HG02588 (cell line): ENCODE data around the gene WDR4.
"Not testable (repeated sequence)": the region's sequence is repeated elsewhere in the genome, so short reads cannot be mapped to it uniquely, and the experiment has no call there.

Source experiments
- ATAC-seq: cut with Tn5 transposase; IDR thresholded peaks from one replicate; pipeline ENCODE4 v1.9.1; 2021; ENCODE audit warnings: mild to moderate bottlenecking, moderate library complexity; ENCODE audit not compliant: unreplicated experiment

WDR4 gene, protein sequence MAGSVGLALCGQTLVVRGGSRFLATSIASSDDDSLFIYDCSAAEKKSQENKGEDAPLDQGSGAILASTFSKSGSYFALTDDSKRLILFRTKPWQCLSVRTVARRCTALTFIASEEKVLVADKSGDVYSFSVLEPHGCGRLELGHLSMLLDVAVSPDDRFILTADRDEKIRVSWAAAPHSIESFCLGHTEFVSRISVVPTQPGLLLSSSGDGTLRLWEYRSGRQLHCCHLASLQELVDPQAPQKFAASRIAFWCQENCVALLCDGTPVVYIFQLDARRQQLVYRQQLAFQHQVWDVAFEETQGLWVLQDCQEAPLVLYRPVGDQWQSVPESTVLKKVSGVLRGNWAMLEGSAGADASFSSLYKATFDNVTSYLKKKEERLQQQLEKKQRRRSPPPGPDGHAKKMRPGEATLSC

DNA sequence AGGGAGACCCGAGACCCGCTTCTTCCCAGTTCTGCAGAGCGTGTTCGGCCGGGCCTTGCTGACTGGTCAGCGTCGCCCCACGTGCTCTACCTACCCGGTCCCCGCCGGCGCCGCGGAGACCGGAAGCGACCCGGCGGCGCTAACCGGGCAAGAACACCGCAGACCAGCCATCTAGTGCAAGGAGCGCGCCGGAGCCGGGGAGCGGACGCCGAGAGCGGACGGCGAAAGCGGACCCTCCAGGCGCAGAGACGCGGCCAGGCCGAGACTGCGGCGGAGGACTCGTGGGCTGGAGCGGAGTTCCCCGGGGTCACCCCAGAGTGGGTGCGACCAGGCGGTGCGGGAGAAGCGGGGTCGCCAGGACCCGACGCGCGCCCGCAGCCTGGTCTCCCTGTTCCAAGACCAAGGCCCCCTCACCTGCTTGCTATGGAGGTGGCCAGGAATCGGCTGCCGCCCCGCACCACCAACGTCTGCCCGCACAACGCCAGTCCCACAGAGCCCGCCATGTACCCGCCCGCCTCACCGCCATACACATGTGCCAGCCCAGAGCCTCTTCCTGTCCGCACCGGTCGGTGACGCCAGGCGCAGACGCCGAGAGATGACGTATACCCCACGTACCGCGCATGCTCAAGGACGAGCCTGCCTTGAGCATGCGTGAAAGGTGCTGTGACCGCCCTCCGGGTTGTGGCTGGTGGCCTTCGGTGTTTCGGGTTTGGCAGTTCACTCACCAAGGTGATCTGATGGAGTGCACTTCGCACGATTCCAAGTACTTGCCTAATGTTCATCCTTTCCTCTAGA lies at the start of gene WDR4:
TSS of gene WDR4 (minus strand) at position 547 of the 795 bp plus-strand sequence. CDS start at position 503, 44 bp downstream.
- ATAC-seq = peak; percentile 87

DNA sequence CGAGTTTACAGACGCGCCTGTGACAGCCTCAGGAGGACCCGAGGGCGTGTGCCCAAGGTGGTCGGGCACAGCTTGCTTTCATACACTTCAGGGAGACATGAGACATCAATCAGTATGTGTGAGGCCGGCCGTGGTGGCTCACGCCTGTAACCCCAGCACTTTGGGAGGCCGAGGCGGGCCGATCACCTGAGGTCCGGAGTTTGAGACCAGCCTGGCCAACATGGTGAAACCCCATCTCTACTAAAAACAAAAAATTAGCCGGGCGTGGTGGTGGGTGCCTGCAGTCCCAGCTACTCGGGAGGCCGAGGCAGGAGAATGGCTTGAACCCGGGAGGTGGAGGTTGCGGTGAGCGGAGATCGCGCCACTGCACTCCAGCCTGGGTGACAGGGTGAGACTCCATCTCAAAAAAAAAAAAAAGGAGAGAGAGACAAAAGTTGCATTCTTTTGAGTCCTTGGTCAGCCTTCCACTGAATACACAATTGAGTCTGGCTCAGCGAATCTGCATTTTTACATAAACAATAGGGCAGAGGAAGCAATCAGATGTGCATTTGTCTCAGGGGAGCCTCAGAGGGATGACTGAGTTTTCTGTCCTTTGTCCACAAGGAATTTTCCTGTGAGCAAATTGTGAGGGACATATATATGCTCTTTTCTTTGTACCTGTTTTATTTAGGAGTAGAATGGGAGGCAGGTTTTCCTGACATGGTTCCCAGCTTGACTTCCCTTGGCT lies 48.3 kb upstream of the WDR4 start:
- ATAC-seq = not testable (repeated sequence)

DNA sequence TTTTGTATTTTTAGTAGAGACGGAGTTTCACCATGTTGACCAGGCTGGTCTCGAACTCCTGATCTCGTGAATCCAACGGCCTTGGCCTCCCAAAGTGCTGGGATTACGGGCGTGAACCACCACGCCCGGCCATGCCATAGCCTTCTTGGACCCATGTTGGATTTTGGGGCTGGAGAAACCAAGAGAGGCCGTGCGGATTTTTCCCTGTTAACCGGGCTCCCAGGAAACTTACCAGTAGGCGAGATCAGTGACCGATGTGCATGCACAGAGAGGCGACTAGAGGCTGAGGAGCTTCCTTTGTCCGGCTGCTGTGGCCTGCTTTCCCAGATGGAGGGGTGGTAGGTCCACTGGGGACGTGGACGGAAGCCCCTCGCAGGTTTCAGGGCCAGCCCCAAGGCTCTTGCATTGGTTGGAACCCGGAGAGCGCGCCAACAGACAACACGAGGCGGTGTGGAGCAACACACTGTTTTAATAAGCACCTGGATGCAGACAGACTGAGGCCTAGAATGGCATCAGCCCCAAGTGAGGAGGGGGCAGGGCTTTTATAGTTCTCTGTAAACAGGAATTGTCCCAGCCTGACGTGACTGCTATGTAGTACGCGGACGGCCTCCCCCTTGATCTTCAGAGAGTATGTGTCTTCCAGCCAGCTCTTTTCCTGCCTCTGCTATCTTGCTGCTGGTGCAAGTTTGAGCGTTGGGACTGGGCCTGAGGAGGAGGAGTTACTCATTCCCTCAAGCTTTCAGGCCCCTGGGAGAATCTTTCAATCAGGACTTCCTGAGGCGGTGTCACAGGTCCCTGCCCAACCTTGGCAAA lies 46.0 kb upstream of the WDR4 start, which contains the start of gene ERVH48-1:
TSS of gene ERVH48-1 (minus strand) at position 517 of the 813 bp plus-strand sequence. CDS start 6,624 bp downstream, outside the sequence.
- ATAC-seq = no peak

DNA sequence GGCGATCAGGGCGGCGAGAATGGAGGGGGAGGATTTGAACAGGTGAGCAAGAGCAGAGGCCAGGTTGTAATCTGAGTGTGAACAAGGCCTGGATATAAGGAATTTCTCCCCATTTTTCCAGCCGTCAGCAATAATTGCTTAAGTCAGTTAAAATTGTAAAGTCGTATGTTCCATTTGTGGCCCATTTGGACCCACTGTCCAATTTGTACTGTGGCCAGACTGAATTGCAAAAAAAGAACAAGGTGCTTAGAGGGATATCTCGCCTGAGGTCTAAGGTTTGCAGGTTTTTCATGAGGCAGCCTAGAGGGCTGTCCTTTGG lies 45.1 kb upstream of the WDR4 start:
- no peak for ATAC-seq

DNA sequence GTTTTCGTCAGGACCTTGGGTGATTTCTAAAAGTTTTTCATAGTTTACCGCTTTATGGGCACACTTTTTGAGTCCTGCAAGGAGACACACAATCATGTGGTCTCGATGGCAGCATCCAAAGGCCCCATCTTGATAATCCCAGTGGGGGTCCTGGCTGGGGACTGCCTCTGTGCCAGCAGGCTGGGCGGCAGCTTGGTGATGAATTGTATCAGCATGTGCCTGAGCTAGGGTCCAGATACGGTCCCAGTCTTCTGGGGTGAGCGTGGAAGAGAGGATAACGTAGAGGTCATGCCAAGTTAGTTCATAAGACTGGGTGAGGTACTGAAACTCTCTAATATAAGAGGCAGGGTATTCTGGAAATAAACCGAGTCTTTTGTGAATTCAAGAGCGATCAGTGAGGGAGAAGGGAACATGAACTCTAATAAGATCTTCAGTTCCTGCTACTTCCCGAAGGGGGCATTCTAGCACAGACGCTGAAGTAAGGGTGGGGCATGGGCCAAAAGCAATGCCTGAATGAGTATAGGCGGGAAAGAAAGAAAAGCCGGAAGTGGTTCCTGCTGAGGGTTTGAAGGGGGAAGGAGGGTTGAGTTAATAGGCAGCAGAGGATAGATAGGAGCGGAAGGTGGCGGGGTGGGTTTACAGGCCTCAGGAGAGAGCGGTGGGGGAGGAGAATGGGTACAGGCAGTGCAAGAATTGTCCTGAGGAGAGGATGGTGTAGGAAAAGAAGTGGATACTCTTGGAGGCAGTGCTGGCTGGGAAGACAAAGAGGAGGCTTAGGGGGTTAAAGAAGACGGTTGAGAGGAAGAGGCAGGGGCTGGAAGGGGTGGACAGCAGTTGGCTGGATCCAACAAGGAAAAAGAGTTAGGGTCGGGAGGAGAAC lies 44.5 kb upstream of the WDR4 start:
- ATAC-seq = no peak

DNA sequence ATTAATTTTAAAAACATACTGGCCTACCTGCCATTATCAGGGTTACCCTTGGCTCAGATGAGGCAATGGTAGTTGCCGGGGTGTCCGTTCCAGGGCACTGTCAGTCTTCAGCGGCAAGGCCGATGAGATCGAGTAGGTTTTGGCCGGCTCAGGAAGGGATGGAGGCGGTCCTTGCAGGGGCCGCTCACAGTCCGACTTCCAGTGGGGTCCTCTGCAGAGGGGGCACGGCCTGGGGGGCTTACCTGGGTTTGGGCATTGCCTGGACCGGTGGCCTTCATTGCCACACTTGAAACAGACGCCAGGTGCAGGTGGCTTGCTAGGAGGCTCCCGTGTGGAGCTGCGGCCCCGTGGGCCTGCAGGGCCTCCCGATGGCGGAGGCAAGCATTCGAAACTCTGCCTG lies 43.6 kb upstream of the WDR4 start:
- ATAC-seq = no peak

DNA sequence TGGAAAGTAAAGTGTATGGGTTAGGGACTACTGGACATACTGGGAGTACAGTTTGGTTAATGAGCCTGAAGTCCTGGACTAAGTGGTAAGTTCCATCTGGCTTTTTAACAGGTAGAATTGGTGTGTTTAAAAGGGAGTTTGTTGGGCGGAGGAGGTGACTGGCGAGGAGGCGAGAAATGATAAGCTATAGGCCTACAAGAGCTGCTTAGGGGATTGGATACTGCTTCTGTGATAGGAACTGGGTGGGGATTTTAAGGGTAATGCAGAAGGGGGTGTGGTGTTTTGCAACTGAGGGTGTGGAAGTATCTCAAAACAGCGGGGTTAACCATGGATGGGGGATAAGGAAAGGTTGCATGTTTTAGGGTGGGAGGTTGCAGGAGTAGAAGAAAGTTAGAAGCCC lies 42.6 kb upstream of the WDR4 start:
- ATAC-seq = no peak

DNA sequence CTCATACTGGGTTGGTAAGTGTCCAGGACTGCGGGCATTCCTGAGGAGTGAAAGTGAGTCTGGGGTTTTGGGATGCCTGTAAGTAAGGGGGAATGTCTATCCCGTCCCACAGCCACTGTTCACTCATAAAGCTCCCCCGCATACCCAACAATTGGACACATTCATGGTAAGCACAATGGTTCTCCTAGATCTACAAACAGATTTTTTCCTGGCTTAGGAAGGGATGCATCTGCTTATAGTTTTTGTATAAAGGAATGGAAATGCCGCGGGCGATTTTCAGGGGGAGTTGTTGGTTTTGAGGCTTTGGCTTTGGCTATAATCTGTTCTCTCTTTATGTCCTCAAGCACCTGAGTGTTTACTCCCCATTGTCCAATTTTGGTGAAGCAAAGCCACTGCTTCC lies 39.0 kb upstream of the WDR4 start:
- no peak for ATAC-seq

DNA sequence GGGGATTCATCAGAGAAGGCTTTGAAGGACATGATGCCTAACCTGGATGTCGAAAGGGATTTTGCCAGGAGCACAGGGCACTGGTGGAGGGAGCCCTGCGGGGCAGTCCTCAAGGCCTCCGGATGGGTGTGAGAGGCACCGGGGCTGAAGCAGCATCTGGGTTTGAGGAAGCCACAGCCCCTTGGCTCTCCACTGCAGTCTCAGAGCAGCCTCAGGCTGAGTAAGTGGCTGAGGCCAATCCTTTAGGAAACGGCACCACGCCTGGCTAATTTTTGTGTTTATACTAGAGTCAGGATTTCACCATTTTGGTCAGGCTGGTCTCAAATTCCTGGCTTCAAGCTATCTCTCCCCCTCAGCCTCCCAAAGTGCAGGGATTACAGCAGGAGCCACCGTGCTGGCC lies 34.1 kb upstream of the WDR4 start:
- ATAC-seq = no peak

DNA sequence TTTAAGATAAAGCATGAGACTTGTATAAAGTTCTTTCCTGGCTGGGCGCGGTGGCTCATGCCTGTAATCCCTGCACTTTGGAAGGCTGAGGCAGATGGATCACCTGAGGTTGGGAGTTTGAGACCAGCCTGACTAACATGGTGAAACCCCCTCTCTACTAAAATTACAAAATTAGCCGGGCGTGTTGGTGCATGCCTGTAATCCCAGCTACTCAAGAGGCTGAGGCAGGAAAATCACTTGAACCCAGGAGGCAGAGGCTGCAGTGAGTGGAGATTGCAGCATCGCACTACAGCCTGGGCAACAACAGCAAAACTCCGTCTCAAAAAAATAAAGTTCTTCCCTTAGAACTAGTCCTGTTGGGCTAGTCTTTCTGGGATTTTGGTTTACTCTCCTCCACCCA lies 32.6 kb upstream of the WDR4 start:
- ATAC-seq = not testable (repeated sequence)

DNA sequence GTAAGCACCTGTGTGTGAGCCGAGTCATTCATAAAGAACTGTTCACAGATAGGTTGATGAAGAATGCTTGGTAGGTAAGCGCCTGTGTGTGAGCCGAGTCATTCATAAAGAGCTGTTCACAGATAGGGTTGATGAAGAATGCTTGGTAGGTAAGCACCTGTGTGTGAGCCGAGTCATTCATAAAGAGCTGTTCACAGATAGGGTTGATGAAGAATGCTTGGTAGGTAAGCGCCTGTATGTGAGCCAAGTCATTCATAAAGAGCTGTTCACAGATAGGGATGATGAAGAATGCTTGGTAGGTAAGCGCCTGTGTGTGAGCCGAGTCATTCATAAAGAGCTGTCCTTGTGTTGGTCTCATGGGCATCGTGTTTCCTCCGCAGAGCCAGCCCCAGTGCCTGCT lies 29.1 kb upstream of the WDR4 start:
- ATAC-seq = not testable (repeated sequence)

DNA sequence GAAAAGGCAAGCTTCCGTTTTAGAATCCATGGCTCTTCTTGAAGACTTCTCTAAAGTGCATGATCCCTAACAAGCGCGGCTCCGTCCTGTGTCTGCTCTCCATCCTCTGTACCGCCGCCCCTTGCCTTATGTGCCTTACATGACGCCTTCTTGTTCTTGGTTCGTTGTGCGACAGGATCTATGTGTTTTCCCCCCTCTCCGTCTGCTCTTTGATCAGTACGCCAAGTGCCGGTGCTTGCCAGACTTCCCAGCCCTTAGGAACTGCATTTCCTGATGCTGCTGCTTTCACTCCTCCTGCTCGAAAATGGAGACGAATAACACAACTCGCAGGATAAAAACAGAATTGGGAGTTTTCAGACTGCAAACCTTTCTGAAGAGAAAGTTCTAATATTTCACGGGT lies 26.9 kb upstream of the WDR4 start:
- no peak for ATAC-seq

DNA sequence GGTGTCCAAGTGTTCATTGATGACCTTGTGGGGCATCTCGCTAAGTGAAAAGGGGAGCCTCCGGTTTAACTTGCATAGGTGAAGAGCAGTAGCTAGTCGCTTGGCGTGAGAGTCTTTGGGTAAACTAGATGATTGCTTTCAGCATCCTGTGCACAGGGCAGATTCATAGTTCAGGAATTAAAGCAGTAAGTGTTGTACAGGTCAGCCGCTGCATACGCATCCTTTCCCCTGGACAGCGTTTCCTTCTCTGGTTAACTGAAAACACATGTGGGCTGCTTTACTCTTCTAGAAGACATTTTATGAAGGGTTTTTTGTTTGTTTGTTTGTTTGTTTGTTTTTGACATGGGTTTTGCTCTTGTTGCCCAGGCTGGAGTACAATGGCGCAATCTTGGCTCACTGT lies 25.9 kb upstream of the WDR4 start:
- no peak for ATAC-seq

DNA sequence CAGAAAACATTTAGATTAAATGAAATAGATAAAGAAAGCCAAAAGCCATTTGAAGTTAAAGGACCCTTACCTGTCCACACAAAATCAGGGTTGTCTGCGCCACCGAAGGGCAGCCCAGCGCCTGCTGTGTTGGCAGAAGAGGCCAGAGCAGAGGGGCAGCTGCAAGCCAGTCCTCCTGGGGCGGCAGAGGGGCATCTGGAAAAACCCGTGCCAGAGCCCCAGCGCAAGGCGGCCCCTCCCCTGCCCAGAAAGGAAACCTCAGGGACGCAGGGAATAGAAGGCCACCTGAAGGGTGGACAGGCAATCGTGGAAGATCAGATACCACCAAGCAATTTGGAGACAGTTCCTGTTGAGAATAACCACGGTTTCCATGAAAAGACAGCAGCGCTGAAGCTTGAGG lies 24.5 kb upstream of the WDR4 start:
- ATAC-seq = no peak

DNA sequence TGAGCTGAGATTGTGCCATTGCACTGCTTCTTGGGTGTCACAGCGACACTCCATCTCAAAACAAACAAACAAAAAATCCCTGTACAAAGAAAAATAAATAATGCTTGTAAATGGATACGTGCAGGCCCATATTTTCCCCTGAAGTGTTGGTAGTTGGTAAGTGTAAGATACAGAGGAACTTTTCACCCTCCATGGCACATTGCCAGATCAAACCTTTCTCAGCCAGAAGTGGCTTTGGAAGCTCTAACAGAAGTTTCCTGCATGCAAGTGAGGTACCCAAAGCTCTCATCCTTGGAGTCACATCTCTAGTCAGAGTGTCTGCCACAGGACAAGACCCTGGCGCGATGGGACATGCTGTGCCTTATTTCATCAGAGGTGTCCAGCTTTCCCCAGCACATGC lies 21.1 kb upstream of the WDR4 start:
- ATAC-seq = no peak

DNA sequence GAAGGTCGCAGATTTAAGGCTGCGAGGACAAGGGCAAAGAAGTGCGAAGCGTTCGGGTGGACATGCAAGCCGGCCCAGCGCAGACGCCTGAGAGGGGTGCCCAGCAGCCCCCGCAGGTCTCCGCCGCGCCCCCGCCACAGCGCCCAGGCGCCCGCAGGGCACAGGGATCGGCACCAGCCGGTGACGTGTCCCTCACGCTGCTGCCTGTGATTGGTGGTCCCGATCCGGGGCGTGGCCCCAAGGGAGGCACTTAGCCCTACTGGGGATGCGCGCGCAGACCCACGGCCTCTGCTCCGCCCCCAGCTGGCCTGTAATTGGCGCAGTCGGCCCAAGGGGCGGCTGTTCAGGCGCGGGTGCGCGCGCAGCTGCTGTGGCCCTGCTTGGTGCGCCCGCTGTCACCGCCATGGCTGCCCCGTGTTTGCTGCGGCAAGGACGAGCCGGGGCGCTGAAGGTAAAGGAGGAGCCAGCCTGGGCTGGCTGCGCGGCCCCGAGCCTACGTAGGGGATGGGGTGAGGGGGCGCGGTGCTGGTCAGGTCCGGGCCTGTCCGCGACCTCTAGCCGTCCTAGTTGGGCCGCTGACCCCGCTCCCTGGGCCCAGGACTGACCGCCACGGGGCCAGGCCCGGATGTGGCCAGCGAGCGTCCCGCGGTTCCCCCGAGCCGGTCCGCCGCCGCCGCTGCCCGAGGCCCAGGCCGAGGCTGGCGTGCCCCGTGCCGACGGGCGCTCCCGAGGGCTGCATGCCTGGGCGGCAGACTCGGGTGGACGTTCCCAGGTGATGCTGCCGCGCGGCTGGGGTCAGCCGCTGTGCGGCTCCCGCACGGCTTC lies 13.8 kb upstream of the WDR4 start, which contains the start of gene NDUFV3:
TSS of gene NDUFV3 (plus strand) at position 379 of the 825 bp plus-strand sequence. CDS start at position 404, 25 bp downstream.
- peak; percentile 92 for ATAC-seq

DNA sequence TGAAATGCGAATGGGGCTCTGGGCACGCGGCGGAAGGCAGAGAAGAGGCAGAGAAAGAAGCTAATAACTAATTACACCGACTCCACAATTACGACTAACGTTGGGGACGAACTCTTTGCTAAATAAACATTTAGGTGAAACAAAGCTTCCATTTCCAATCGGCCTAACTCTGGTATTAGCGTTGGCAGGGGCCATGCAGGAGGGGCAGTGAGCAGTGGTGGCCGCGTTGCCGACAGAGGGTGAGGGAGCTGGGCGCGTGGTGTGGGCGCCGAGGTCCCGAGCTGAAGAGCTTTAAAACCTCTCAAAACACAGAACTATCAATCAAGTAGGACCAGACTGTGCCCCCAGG lies 13.2 kb upstream of the WDR4 start:
- no peak for ATAC-seq

DNA sequence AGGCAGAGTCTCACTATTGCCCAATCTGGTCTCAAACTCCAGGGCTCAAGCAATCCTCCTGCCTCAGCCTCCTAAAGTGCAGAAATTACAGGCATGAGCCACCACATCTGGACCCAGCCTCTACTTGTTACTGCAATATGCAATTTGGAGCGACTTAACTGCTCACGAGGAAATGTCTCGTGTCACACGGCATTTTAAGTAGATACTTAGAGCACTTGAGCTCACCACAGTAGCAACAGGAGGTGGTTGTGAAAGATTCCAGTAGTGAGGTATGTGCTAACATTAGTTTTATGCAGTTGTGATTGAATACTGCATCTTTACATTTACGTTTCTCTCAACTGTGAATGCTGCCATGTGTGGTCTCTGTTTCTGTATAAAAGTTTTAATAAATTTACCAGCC lies 8.0 kb upstream of the WDR4 start:
- ATAC-seq = no peak

DNA sequence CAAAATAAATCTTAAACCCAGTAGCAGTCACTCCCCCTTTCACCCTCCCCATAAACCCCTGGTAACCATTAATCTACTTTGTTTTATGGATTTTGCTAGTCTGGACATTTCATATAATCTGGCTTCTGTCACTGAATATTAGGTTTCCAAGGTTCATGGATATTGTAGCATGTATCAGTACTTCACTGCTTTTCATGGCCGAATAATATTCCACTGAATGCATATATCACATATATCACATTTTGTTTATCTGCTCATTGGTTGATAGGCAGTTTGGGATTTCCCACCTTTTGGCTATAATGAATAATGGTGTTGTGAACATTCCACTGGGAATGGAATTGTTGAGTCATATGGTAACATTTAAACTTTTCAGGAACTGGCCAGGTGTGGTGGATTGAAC lies 4.6 kb upstream of the WDR4 start:
- ATAC-seq = no peak
